ENCODE data around the gene PAQR3. TPM values are rescaled to one million over a fixed set of nuclear protein-coding genes. Genes with fewer than 3 reads are reported as not detected.
A peak's percentile ranks its signal among the peaks of the same experiment; 100 is the strongest.

Gene PAQR3, protein sequence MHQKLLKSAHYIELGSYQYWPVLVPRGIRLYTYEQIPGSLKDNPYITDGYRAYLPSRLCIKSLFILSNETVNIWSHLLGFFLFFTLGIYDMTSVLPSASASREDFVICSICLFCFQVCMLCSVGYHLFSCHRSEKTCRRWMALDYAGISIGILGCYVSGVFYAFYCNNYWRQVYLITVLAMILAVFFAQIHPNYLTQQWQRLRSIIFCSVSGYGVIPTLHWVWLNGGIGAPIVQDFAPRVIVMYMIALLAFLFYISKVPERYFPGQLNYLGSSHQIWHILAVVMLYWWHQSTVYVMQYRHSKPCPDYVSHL
- 9.5 TPM for total RNA-seq
- long read RNA-seq, full-length matches to known transcripts = 10 of 21 reads
- long read RNA-seq, partial matches to known transcripts = 2 of 21 reads
- long read RNA-seq, other reads (novel, unspliced or antisense) = 9 of 21 reads

DNA sequence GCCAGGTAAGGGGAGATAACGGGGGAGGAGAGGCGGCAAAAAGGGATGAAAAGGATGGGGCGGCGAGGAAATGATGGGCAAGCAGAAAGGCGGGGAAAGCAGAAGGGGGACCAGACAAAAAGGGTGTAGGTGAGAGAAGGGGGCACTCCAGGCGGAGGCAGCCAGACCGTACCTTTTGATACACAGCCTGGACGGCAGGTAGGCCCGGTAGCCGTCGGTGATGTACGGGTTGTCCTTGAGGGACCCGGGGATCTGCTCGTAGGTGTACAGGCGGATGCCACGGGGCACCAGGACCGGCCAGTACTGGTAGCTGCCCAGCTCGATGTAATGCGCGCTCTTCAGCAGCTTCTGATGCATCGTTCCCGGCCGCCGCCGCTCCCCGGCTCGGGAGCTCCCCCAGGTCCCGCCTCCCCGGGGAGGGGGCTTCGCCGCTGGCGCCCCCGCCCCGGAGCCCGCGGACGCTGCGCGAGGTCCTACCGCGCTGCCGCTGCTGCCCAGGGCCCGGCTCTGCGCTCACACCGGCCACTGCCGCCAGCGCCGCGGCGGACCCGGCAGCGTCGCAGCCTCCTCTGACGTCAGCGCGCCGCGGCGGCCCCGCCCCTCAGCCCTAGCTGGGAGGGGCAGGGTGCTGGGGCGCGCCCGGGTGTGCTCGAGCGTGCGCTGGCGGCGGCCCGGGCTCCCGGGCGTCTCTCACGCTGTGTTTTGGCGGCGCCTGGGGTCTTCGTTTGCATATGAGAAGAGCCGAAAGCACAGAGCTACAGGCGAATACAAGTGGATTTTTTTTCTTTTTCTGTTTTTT lies at the start of gene PAQR3:
Gene PAQR3 (minus strand): TSS at position 571 of the 799 bp plus-strand sequence. CDS start 214 bp downstream, at position 357.
- intact Hi-C loops (cut with DNase I) = no loop called here
- DNase-seq (ENCODE audit: low spot score) = peak; percentile 94

DNA sequence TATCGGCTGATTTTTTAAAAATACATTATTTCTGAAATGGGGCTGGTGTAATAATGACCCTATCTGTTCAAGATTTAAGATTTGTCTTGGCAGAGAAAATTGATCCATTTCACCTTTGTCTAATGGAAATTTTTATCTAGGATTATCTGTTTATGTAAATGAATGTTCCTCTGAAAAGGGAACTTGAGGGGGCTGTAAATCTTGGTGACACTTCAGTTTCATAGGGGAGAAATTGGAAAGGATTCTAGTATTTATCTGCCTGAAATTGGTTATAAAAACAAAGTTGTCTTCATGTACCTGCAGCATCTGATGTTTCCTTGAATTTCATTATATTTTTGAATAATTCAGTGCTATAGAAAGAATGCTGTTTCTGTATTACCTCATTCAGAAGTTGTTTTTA lies 48.4 kb upstream of the PAQR3 start:
- DNase-seq (ENCODE audit: low spot score) = no peak
- intact Hi-C loops (cut with DNase I) = no loop called here

DNA sequence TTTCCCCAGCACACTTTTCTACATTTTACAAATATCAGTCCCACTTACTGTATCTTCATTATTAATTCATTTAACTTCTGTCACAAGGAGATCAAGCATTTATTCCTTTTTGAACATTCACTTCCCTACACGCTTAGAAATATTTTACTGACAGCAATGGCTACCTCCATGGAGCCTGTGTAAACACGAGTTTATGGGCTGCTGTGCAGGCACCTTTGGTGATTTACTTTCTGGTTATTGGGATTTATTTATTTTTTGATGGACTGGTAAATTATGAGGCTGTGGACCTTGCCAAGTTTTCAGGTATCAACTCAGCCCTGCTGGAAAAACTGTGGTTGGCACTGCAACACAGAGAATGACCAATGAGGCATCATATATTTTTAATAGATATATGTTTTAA lies 45.4 kb upstream of the PAQR3 start:
- intact Hi-C loops (cut with DNase I) = no loop called here
- no peak for DNase-seq (ENCODE audit: low spot score)

DNA sequence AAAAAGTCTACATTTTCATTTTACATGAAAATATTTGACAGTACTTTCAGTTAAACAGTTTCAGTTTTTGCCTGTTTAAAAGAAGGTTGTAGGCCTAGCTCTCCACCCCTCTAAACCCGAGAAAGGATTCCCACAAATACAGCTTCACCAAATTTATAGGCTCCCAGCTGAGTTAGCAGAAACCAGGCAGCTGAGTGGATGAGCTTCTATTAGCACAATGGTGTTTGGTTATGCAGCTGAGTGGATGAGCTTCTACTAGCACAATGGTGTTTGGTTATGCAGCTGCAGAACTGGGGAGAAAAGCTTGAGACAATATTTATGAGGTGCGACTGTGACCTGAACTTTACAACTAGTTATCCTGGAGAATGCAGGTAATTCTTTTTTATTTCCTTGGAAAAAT lies 36.6 kb upstream of the PAQR3 start:
- intact Hi-C loops (cut with DNase I) = no loop called here
- DNase-seq (ENCODE audit: low spot score) = no peak

DNA sequence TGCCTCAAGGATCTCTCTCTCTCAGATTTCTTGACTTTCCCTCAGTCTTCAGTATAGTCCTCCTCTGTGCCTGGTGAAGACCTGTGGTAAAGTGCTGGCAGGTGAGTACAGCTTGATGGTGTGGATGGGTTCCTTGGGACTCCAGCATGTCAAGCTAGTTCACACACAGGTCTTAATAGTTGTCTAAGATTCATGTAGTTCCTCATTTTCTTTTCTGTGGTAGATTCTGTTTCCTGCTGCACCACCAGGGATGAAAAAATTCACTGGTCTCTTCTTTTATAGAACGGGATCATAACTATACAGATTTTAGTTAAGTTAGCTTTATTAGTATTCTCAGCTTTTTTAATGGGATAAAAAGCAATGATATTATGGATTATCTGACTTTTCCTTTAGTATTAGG lies 32.5 kb upstream of the PAQR3 start:
- DNase-seq (ENCODE audit: low spot score) = no peak

DNA sequence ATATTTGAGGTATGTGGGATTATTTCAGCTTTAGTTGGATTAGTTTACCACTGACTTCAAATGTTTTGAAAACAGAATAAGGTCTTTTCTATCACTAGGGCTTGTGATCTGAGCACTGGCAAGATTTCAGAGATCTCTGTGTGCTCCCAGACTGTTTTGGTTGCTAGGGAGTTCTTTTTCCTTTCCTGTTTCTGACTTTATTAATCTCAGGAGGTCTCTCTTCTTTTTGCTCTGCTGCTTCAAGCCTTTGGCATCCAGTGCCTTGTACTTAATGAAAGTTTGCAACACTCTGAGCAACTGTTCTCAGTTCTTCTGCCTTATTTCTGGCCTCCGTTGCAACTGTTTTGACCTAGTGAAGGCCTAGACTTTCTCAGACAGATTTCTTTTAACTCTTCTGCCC lies 32.1 kb upstream of the PAQR3 start:
- DNase-seq (ENCODE audit: low spot score) = no peak
- intact Hi-C loops (cut with DNase I) = no loop called here

More for the DNA sequence above, 32.5 kb upstream of the PAQR3 start:
- intact Hi-C loops (cut with DNase I) = no loop called here

DNA sequence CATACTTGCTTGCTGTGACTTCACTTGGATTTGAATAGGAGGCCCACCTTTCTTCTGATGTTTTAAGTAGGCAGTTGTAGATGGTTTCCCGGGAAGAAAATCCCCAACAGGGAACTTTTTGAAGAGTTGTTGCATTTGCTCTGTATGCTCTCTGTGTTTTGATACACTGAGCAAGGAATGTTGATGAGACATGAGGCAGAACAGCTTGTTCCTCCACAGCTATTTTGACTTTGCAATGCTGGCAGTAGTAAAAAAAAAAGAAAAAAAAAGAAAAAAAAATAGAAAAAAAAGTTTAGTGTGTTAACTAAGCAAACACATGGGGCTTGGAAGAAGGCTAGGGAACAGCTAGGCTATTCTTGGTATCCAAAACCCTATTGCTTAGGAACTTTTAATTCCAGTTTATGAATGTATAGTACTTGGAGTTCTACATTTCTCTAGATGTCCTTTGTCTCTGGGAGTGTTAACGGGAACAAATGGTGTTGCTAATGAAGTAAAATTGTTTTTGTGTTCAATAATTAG lies 23.4 kb upstream of the PAQR3 start:
- DNase-seq (ENCODE audit: low spot score) = no peak
- intact Hi-C loops (cut with DNase I) = no loop called here

DNA sequence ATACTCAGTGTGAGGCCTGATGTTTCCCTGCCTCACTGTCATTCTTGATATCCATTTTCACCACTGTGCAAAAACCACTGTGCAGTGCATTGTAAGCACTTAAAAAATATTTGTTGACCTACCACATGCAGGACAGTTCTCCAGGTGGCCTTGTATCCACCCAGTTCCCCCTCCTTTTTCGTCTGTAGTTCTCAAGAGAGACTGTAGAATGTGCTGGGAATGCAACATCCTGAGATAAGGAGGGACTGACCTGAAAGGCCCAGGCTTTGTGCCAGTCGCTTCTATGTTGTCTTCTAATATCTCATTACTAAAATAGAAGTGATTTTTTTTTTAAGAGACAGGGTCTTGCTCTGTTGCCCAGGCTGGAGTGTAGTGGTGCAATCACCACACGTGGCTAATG lies 21.7 kb upstream of the PAQR3 start:
- intact Hi-C loops (cut with DNase I) = no loop called here
- DNase-seq (ENCODE audit: low spot score) = no peak

DNA sequence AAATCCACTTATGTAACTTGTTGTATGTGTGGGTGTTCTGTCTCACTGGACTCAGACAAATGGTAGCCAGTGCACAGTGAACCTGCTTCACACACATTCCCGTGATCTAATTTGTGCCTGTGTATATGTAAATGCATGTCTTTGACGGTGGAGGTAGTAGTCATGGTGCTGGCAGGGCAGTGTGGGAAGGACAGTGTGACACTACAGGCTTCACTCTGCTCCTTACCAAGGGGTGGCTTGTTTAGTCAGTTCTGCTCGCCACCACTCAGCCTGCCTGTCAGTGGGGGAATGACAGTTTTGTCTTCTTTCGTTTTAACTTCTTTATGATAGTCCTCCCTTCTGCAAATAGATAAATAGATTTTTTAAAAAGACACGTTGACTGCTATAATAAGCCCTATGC lies 17.7 kb upstream of the PAQR3 start:
- intact Hi-C loops (cut with DNase I) = loop anchor here (5.0 to 10.0 kb wide), 2 partner anchors 620 to 1378 kb away; partner anchors contain the start of gene CFAP299
- DNase-seq (ENCODE audit: low spot score) = no peak

DNA sequence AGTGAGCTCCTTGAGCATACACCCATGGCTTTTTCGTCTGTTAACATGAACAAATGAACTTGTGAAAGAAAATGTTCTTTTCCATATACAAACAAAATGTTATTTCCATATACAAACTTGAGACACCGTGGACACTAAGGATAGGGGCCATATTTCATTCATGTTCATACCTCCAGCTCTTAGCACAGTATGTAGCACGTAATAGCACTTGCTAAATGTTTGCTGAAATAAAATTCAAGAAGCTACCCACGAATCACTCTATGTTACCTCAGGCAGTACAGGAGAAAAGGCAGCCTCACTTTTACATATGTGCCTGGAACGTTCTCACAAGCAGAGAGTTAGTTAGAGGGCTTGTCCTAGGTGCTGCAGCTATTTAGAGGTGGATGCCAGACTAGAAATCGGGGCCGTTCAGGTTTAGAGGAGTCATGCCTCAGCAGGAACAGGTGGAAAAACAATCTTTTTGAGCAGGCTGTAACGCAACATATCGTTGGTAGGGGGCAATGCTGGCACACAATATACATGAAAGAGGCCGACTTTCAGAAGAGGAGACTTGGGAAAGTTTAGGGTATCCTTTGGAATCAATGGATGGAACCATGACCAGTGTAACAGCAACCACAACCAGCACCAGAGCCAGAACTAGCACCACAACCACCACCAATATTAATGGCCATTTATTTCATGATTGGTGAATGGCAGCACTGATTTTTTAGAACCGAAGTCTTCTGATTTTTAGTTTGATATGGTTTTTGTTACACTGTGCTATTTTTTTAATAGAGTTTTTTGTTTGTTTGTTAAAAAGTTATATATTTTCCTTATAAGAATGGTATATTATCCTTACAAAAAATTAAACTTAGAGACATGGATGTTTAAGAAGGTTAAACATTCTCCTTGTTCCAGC lies 14.8 kb upstream of the PAQR3 start:
- DNase-seq (ENCODE audit: low spot score) = no peak
- intact Hi-C loops (cut with DNase I) = loop anchor here (2.0 to 10.0 kb wide), 3 partner anchors 1248 to 1381 kb away; partner anchors contain the start of gene CFAP299

DNA sequence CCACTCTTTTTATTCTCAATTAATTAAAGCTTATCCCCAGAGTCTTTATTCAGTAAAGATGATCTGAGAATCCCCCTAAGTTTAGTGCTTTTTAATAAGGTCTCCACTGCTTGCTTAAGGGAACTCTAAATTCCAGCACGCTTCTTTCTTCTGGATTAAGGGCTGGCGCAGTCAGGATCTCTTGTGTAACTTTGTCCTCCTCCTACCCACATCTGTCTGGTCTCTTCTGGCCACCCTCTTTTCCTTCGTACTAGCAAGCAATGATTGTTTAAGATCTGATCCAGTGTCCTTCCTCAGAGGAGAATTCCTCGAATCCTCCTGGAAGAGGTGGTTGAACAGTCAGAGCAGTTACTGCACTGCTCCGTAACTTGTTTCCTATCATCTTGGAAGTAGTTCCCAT lies 14.0 kb upstream of the PAQR3 start:
- intact Hi-C loops (cut with DNase I) = loop anchor here (2.0 to 10.0 kb wide), 3 partner anchors 1249 to 1382 kb away; partner anchors contain the start of gene CFAP299
- no peak for DNase-seq (ENCODE audit: low spot score)

DNA sequence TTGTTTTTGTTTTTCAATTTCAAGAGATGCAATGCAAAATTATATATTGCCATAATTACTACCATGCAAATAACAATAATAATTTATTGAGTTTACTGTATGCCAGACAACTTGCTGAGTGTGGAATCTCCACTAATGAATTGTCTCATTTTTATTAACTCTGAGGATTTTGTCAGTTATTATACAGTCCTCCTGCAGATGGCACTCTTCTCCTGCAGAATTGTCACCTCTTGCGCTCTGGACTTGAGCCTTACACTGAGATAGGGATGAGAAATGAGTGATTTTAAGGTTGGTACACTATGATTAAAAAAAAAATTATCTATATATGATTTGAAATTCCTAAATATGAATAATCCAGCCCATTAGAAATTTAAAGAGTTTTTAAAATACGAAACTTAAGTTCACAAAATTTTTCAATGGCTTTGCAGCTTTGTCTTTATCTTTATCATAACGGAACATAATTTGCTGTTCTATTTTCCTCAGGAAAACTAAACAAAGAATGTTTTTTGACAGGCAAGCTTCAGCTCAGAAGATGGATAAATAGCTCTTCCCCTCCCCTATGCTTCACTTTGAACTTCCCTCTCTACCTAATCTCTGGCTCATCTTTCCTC lies 12.7 kb upstream of the PAQR3 start:
- intact Hi-C loops (cut with DNase I) = loop anchor here (2.0 to 10.0 kb wide), 3 partner anchors 1250 to 1383 kb away; partner anchors contain the start of gene CFAP299
- no peak for DNase-seq (ENCODE audit: low spot score)

DNA sequence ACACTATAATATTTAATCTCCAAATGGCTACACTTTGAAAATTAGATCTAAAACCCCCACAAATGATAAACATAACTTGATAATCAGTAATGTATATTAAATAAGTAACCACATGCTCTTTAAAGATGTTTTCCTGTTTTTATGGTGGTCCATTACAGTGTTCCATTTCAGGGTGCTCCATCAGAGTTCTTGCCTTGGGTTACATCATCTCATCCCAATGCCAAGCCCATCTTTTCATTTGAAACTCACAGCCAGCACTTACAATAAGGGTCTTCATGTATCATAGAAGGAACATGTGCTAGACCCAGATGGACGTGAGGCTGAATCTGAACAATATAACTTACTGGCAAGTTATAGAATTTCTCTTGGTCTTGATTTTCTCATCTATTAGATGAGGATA lies 10.5 kb upstream of the PAQR3 start:
- intact Hi-C loops (cut with DNase I) = loop anchor here (5.0 to 10.0 kb wide), 2 partner anchors 1253 to 1385 kb away; partner anchors contain the start of gene CFAP299

DNA sequence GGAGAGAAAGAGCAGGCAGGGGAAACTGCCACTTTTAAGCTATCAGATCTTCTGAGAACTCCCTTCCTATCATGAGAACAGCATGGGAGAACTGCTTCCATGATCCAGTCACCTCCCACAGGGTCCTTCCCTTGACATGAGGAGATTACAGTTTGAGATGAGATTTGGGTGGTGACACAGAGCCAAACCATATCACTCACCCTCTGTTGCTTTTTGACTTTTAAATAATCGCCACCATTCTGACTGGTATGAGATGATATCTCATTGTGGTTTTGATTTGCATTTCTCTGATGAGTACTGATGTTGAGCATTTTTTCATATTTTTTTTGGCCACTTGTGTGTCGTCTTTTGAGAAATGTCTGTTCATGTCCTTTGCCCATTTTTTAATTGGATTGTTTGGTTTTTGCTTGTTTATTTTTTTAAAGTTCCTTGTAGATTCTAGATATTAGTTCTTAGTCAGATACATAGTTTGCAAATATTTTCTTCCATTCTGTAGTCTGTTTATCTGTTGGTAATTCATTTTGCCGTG lies 6.5 kb upstream of the PAQR3 start:
- intact Hi-C loops (cut with DNase I) = no loop called here
- no peak for DNase-seq (ENCODE audit: low spot score)

More for the DNA sequence above, 10.5 kb upstream of the PAQR3 start:
- DNase-seq (ENCODE audit: low spot score) = no peak

DNA sequence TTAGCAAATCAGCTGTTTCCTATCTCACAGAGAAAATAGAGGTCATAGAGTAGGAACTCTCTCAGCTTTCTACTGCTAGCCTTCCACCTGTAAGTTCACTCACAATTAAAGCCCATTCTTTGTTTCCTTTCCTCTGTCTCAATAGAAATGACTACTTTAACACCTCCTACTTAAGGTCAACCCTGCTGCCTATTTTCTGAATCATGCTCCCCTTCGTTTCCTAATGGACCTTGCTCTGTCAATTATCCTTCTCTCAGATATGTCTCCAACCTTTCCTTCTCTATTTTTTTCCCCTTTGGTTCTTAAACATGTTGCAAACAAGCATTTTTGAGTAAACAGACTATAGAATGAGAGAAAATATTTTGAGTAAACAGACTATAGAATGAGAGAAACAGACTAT lies 5.1 kb upstream of the PAQR3 start:
- no peak for DNase-seq (ENCODE audit: low spot score)
- intact Hi-C loops (cut with DNase I) = no loop called here

DNA sequence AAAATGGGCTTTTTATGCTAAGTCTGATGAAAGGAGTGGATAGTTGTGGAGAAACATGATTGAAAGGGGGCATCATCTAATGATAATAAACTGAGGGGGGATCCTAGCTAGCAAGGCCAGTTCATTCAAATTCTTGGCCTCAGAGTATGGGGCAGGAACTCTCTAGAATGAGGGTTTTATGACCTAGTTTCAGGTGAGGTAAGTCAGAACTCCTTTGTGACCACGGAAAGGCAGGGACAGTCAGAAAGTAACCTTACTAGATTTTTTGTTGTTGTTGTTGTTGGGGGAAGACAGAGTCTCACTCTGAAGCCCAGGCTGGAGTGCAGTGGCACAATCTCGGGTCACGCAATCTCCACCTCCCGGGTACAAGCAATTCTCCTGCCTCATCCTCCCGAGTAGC lies 1.5 kb upstream of the PAQR3 start:
- intact Hi-C loops (cut with DNase I) = no loop called here
- no peak for DNase-seq (ENCODE audit: low spot score)

DNA sequence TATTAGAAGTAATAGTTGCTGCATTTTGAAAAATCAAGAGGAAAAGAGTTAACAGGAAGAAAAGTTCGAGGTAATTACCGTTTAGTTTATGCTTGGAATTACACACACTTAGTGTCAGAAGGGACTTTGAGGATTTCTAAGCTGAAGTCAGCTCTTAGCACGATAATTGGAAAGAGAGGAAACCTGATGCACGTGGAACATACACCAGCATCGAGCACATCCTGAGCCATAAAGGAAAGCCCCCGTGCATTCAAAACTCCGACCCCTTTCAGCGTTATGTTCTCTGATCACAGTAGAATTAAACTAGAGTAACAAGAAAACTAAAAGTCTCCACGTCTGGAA lies 400 bp upstream of the PAQR3 start:
- intact Hi-C loops (cut with DNase I) = no loop called here
- no peak for DNase-seq (ENCODE audit: low spot score)

DNA sequence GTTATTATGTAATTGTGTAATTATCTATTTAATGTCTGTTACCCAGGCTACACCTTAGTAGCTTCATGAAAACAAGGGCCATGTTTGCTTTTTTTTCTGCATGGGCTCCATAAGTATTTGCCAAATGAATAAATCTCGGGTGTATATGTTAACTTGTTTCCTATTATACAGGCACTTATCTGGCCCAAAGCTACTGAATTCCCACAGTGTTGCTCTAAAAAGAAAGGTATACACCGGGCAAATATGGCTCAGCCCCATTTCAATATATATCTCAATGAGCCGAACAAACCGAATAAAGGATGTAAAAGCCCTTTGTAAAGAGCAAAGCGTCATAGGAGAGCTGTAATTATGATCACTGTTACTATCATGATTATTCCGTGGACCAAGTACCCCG lies 767 bp downstream of the PAQR3 start:
- intact Hi-C loops (cut with DNase I) = no loop called here
- no peak for DNase-seq (ENCODE audit: low spot score)

DNA sequence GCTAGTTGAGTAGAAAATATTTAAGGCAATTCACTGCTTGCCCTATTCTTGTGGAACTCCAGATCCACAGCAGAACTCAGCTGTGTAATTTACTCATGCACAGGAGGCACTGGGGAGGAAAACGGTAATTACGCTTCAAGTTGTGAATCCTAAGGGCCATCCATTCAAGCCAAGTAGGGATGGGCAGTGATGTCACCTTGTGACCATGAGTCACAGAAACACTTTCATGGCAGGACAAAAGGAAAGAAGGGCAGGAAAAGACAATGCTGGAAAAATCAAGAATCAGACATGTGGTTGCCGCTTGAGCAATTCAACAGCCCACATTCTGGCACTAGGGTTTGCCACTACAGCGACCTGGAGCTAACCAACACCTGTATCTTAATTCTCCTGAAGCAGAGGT lies 1.4 kb downstream of the PAQR3 start:
- no peak for DNase-seq (ENCODE audit: low spot score)
- intact Hi-C loops (cut with DNase I) = no loop called here

Data from cardiac septum (tissue), 1 donor.